HepG2 (cell line): ENCODE results near the gene TCAF1. TPM values are rescaled to one million over a fixed set of nuclear protein-coding genes. Genes with fewer than 3 reads are reported as not detected.
A peak's percentile ranks its signal among the peaks of the same experiment; 100 is the strongest.

Experiments
- ATF3 ChIP-seq: sonication (generic); formaldehyde crosslinking; IDR thresholded peaks from 2 replicates; pipeline ENCODE4 v1.4.0; 2020; ENCODE audit warnings: missing genetic modification reagents
- BORCS8-MEF2B ChIP-seq: sonication (generic); formaldehyde crosslinking; IDR thresholded peaks from 2 replicates; pipeline ENCODE4 v1.8.0; 2022; ENCODE audit warnings: mild to moderate bottlenecking, missing genetic modification reagents
- HNF1B ChIP-seq: sonication (generic); formaldehyde crosslinking; IDR thresholded peaks from 2 replicates; pipeline ENCODE4 v1.5.1; 2020; ENCODE audit warnings: mild to moderate bottlenecking, moderate library complexity, missing genetic modification reagents
- HOXA3 ChIP-seq: sonication (generic); formaldehyde crosslinking; IDR thresholded peaks from 2 replicates; pipeline ENCODE4 v1.5.0; 2020; ENCODE audit warnings: missing genetic modification reagents
- IRF2 ChIP-seq: IDR thresholded peaks from 2 replicates; pipeline ENCODE4 v1.6.1; 2018; ENCODE audit warnings: missing genetic modification reagents, missing compliant biosample characterization
- MTA1 ChIP-seq: sonication (generic); formaldehyde crosslinking; IDR thresholded peaks from 2 replicates; pipeline ENCODE4 v1.4.0; 2020; ENCODE audit warnings: missing genetic modification reagents, mild to moderate bottlenecking, borderline replicate concordance
- POLR2A ChIP-seq, 2 experiments: IDR thresholded peaks; 2 replicates each; pipeline ENCODE4 v1.6.1; 2011; ENCODE audit warnings: low read depth in 2 of 2, low read length in 2 of 2, mild to moderate bottlenecking in 1 of 2, moderate library complexity in 1 of 2; ENCODE audit not compliant: insufficient read depth in 1 of 2
- POLR2AphosphoS5 ChIP-seq: IDR thresholded peaks from 2 replicates; pipeline ENCODE4 v1.6.1; 2012; ENCODE audit warnings: low read depth, low read length
- RBFOX2 ChIP-seq: fragments of 200-400 bp; formaldehyde crosslinking; IDR thresholded peaks from 2 replicates; pipeline ENCODE4 v1.6.1; 2017; ENCODE audit warnings: low read depth, mild to moderate bottlenecking, low read length
- RFX3 ChIP-seq: IDR thresholded peaks from 2 replicates; pipeline ENCODE4 v1.6.1; 2016; ENCODE audit warnings: missing biosample characterization, missing genetic modification reagents
- RFXANK ChIP-seq: IDR thresholded peaks from 2 replicates; pipeline ENCODE4 v1.6.1; 2016
- SOX13 ChIP-seq, 3 experiments: fragments of 450-650 bp in 1 of 3; sonication (generic) in 1 of 3; formaldehyde crosslinking in 1 of 3; IDR thresholded peaks in 2 of 3; conservative IDR thresholded peaks in 1 of 3; 2 replicates each; pipeline versions ENCODE4 v1.5.0 to v1.6.1; 2016 to 2020; ENCODE audit warnings: antibody characterized with exemption in 1 of 3, mild to moderate bottlenecking in 1 of 3, missing compliant biosample characterization in 1 of 3, missing genetic modification reagents in 1 of 3, moderate library complexity in 1 of 3
- TAF1 ChIP-seq: sonication (generic); formaldehyde crosslinking; IDR thresholded peaks from 2 replicates; pipeline ENCODE4 v1.4.0; 2020; ENCODE audit warnings: missing genetic modification reagents
- TMF1 ChIP-seq: sonication (generic); formaldehyde crosslinking; IDR thresholded peaks from 2 replicates; pipeline ENCODE4 v1.8.1; 2022; ENCODE audit warnings: low read depth, missing genetic modification reagents
- WIZ ChIP-seq: sonication (generic); formaldehyde crosslinking; IDR thresholded peaks from 2 replicates; pipeline ENCODE4 v1.5.1; 2020; ENCODE audit warnings: mild to moderate bottlenecking, missing genetic modification reagents
- ZBTB7A ChIP-seq: sonication (generic); formaldehyde crosslinking; IDR thresholded peaks from 2 replicates; pipeline ENCODE4 v1.8.0; 2022; ENCODE audit warnings: mild to moderate bottlenecking, missing genetic modification reagents
- ZNF180 ChIP-seq: sonication (generic); formaldehyde crosslinking; IDR thresholded peaks from 2 replicates; pipeline ENCODE4 v1.4.0; 2020; ENCODE audit warnings: low read depth, missing genetic modification reagents, borderline replicate concordance
- ZNF296 ChIP-seq: sonication (generic); formaldehyde crosslinking; conservative IDR thresholded peaks from 2 replicates; pipeline ENCODE4 v1.5.0; 2020; ENCODE audit warnings: mild to moderate bottlenecking, missing genetic modification reagents
- ZNF547 ChIP-seq: sonication (generic); formaldehyde crosslinking; IDR thresholded peaks from 2 replicates; pipeline ENCODE4 v1.5.1; 2020; ENCODE audit warnings: mild to moderate bottlenecking, missing genetic modification reagents
- ZNF670 ChIP-seq: sonication (generic); formaldehyde crosslinking; IDR thresholded peaks from 2 replicates; pipeline ENCODE4 v1.8.0; 2022; ENCODE audit warnings: mild to moderate bottlenecking, missing genetic modification reagents, borderline replicate concordance
- ZNF788 ChIP-seq: sonication (generic); formaldehyde crosslinking; IDR thresholded peaks from 2 replicates; pipeline ENCODE4 v1.5.0; 2020; ENCODE audit warnings: mild to moderate bottlenecking, missing genetic modification reagents, borderline replicate concordance
- ZNF891 ChIP-seq: sonication (generic); formaldehyde crosslinking; IDR thresholded peaks from 2 replicates; pipeline ENCODE4 v1.5.0; 2020; ENCODE audit warnings: mild to moderate bottlenecking, missing genetic modification reagents
- polyA plus RNA-seq, 8 experiments: library from polyadenylated mRNA; depleted of rRNA in 3 of 8; stranded (reverse) in 7 of 8; unstranded in 1 of 8; fragments of >200 nt; fragmentation: Illumina TruSeq in 4 of 8; extraction: Trizol in 4 of 8; gene quantifications; 2 replicates each; pipeline versions ENCODE4 v1.2.1 to v1.2.3, GENCODE V29; 2011 to 2016; ENCODE audit warnings: low read depth in 4 of 8, missing spikeins in 1 of 8, mixed read lengths in 1 of 8; ENCODE audit not compliant: insufficient read depth in 1 of 8
- total RNA-seq, 5 experiments: library from RNA; depleted of rRNA; stranded (reverse); fragments of >200 nt; fragmentation: Illumina TruSeq; extraction: Trizol; gene quantifications; 2 replicates each; pipeline ENCODE4 v1.2.3, GENCODE V29; 2016; ENCODE audit warnings: low read depth in 1 of 5
- TF ChIP-seq, protein P1 (sequence below): sonication (generic); formaldehyde crosslinking; IDR thresholded peaks from 2 replicates; pipeline ENCODE4 v1.5.1; 2020; ENCODE audit warnings: missing genetic modification reagents, mild to moderate bottlenecking, borderline replicate concordance
- TF ChIP-seq, protein P2 (sequence below): fragments of 450-650 bp; IDR thresholded peaks from 2 replicates; pipeline ENCODE4 v1.6.1; 2017; ENCODE audit warnings: mild to moderate bottlenecking

The TCAF1 gene
- total and polyA plus RNA-seq, 2 of the 13 experiments (the other 11 are each of a cell fraction or from before 2014, with no cell fraction given) = 36.2 to 101 TPM

GRCh38 chr7:143901668-143902331 lies at the start of gene TCAF1 (continued):
- TF ChIP-seq RBFOX2 = peak; percentile 89
- TF ChIP-seq TMF1 (CRISPR knock-in tag) = peak; percentile 69; the same call in 1 of the 2 replicates
- TF ChIP-seq ZNF296 (CRISPR knock-in tag) = no peak
- TF ChIP-seq POLR2A (IDR thresholded peaks at IDR 0.05; ENCODE audit: insufficient read depth in 1 of 2, low read depth in 2 of 2, low read length in 2 of 2) = peak; percentile 78 to 88
- TF ChIP-seq ZBTB7A (CRISPR knock-in tag) = no peak
- TF ChIP-seq, protein P1, sequence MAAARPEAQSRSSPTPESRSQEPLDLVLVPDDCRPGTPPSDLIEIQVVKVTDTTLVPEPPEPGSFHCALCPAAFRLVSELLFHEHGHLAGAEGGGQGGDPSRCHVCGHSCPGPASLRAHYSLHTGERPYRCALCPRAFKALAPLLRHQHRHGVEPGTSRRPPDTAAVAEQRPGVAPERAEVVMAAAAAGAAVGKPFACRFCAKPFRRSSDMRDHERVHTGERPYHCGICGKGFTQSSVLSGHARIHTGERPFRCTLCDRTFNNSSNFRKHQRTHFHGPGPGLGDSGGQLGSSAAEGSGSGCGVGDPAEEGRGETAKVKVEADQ (CRISPR knock-in tag) = peak; percentile 84; the same call in 1 of the 2 replicates
- peak; percentile 94 for TF ChIP-seq POLR2AphosphoS5
- TF ChIP-seq ZNF547 (CRISPR knock-in tag) = no peak; the same call in 1 of the 2 replicates
- no peak for TF ChIP-seq RFX3 (CRISPR knock-in tag)
- peak; percentile 82; the same call in 1 of the 2 replicates for TF ChIP-seq BORCS8-MEF2B (CRISPR knock-in tag)
- TF ChIP-seq IRF2 (CRISPR knock-in tag) = peak; percentile 72
- TF ChIP-seq RFXANK (CRISPR knock-in tag) = 0 out of 2 replicates have a peak, but pooled peaks have one; percentile 31
- peak; percentile 16; the same call in 1 of the 2 replicates for TF ChIP-seq WIZ (CRISPR knock-in tag)
- peak; percentile 79 for TF ChIP-seq HOXA3 (CRISPR knock-in tag)
- TF ChIP-seq, protein P2, sequence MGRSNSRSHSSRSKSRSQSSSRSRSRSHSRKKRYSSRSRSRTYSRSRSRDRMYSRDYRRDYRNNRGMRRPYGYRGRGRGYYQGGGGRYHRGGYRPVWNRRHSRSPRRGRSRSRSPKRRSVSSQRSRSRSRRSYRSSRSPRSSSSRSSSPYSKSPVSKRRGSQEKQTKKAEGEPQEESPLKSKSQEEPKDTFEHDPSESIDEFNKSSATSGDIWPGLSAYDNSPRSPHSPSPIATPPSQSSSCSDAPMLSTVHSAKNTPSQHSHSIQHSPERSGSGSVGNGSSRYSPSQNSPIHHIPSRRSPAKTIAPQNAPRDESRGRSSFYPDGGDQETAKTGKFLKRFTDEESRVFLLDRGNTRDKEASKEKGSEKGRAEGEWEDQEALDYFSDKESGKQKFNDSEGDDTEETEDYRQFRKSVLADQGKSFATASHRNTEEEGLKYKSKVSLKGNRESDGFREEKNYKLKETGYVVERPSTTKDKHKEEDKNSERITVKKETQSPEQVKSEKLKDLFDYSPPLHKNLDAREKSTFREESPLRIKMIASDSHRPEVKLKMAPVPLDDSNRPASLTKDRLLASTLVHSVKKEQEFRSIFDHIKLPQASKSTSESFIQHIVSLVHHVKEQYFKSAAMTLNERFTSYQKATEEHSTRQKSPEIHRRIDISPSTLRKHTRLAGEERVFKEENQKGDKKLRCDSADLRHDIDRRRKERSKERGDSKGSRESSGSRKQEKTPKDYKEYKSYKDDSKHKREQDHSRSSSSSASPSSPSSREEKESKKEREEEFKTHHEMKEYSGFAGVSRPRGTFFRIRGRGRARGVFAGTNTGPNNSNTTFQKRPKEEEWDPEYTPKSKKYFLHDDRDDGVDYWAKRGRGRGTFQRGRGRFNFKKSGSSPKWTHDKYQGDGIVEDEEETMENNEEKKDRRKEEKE = no peak
- TF ChIP-seq ZNF180 (CRISPR knock-in tag) = no peak; the same call in 1 of the 2 replicates
- no peak for TF ChIP-seq ATF3 (CRISPR knock-in tag)
- no peak; the same call in 1 of the 2 replicates for TF ChIP-seq ZNF891 (CRISPR knock-in tag)
- peak; percentile 81; the same call in 1 of the 2 replicates for TF ChIP-seq ZNF788 (CRISPR knock-in tag)
- TF ChIP-seq SOX13 (IDR thresholded peaks at IDR 0.05) = peak; percentile 19; the same call in 1 of the 2 replicates
- no peak for TF ChIP-seq SOX13 (CRISPR knock-in tag; conservative IDR thresholded peaks at IDR 0.05 in 1 of 2, IDR thresholded peaks at IDR 0.05 in 1 of 2)
- peak; percentile 87 for TF ChIP-seq TAF1 (CRISPR knock-in tag)
- TF ChIP-seq ZNF670 (CRISPR knock-in tag) = peak; percentile 88; the same call in 1 of the 2 replicates
- peak; percentile 49; the same call in 1 of the 2 replicates for TF ChIP-seq HNF1B
- peak; percentile 79; the same call in 1 of the 2 replicates for TF ChIP-seq MTA1
